H1 (cell line): ENCODE data around the gene ZSCAN16. TPM values are rescaled to one million over a fixed set of nuclear protein-coding genes. Genes with fewer than 3 reads are reported as not detected.

Source experiments
- RBBP5 ChIP-seq: IDR thresholded peaks from 2 replicates; pipeline ENCODE4 v1.7.1; 2012; ENCODE audit warnings: low read depth, mild to moderate bottlenecking, inconsistent platforms, low read length, moderate library complexity, borderline replicate concordance
- TAF1 ChIP-seq: IDR thresholded peaks from 2 replicates; pipeline ENCODE4 v1.6.1; 2011; ENCODE audit warnings: mild to moderate bottlenecking, low read depth, low read length
- polyA plus RNA-seq, 7 experiments: library from polyadenylated mRNA; depleted of rRNA in 3 of 7; stranded (reverse) in 5 of 7; unstranded in 2 of 7; fragments of >200 nt in 5 of 7; fragments of 200-250 nt in 2 of 7; gene quantifications; 1 replicate in 5 of 7; 2 replicates in 1 of 7; 4 replicates in 1 of 7; pipeline versions ENCODE4 v1.2.1 to v1.2.3, GENCODE V29; 2011 to 2013; ENCODE audit warnings: missing spikeins in 2 of 7, mixed read lengths in 2 of 7
- total RNA-seq: library from RNA; stranded (reverse); fragmentation: NEBNext Ultra II Directional; extraction: Animal tissue kit (Norgen Biotek cat#: 25700); gene quantifications from 2 replicates; pipeline ENCODE4 v1.2.1, GENCODE V29; 2021
- TF ChIP-seq, protein P1 (sequence below): fragments of 300-600 bp; sonication (generic); IDR thresholded peaks from 2 replicates; pipeline ENCODE4 v1.7.1; 2012; ENCODE audit warnings: low read length, moderate library complexity, mild to moderate bottlenecking, inconsistent platforms; ENCODE audit not compliant: insufficient replicate concordance

ZSCAN16 gene
- total and polyA plus RNA-seq, 2 of the 8 experiments (the other 6 are each of a cell fraction or from before 2014, with no cell fraction given): 3.6 to 9.4 TPM

- TF ChIP-seq, protein P1, sequence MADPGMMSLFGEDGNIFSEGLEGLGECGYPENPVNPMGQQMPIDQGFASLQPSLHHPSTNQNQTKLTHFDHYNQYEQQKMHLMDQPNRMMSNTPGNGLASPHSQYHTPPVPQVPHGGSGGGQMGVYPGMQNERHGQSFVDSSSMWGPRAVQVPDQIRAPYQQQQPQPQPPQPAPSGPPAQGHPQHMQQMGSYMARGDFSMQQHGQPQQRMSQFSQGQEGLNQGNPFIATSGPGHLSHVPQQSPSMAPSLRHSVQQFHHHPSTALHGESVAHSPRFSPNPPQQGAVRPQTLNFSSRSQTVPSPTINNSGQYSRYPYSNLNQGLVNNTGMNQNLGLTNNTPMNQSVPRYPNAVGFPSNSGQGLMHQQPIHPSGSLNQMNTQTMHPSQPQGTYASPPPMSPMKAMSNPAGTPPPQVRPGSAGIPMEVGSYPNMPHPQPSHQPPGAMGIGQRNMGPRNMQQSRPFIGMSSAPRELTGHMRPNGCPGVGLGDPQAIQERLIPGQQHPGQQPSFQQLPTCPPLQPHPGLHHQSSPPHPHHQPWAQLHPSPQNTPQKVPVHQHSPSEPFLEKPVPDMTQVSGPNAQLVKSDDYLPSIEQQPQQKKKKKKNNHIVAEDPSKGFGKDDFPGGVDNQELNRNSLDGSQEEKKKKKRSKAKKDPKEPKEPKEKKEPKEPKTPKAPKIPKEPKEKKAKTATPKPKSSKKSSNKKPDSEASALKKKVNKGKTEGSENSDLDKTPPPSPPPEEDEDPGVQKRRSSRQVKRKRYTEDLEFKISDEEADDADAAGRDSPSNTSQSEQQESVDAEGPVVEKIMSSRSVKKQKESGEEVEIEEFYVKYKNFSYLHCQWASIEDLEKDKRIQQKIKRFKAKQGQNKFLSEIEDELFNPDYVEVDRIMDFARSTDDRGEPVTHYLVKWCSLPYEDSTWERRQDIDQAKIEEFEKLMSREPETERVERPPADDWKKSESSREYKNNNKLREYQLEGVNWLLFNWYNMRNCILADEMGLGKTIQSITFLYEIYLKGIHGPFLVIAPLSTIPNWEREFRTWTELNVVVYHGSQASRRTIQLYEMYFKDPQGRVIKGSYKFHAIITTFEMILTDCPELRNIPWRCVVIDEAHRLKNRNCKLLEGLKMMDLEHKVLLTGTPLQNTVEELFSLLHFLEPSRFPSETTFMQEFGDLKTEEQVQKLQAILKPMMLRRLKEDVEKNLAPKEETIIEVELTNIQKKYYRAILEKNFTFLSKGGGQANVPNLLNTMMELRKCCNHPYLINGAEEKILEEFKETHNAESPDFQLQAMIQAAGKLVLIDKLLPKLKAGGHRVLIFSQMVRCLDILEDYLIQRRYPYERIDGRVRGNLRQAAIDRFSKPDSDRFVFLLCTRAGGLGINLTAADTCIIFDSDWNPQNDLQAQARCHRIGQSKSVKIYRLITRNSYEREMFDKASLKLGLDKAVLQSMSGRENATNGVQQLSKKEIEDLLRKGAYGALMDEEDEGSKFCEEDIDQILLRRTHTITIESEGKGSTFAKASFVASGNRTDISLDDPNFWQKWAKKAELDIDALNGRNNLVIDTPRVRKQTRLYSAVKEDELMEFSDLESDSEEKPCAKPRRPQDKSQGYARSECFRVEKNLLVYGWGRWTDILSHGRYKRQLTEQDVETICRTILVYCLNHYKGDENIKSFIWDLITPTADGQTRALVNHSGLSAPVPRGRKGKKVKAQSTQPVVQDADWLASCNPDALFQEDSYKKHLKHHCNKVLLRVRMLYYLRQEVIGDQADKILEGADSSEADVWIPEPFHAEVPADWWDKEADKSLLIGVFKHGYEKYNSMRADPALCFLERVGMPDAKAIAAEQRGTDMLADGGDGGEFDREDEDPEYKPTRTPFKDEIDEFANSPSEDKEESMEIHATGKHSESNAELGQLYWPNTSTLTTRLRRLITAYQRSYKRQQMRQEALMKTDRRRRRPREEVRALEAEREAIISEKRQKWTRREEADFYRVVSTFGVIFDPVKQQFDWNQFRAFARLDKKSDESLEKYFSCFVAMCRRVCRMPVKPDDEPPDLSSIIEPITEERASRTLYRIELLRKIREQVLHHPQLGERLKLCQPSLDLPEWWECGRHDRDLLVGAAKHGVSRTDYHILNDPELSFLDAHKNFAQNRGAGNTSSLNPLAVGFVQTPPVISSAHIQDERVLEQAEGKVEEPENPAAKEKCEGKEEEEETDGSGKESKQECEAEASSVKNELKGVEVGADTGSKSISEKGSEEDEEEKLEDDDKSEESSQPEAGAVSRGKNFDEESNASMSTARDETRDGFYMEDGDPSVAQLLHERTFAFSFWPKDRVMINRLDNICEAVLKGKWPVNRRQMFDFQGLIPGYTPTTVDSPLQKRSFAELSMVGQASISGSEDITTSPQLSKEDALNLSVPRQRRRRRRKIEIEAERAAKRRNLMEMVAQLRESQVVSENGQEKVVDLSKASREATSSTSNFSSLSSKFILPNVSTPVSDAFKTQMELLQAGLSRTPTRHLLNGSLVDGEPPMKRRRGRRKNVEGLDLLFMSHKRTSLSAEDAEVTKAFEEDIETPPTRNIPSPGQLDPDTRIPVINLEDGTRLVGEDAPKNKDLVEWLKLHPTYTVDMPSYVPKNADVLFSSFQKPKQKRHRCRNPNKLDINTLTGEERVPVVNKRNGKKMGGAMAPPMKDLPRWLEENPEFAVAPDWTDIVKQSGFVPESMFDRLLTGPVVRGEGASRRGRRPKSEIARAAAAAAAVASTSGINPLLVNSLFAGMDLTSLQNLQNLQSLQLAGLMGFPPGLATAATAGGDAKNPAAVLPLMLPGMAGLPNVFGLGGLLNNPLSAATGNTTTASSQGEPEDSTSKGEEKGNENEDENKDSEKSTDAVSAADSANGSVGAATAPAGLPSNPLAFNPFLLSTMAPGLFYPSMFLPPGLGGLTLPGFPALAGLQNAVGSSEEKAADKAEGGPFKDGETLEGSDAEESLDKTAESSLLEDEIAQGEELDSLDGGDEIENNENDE: no peak
- TF ChIP-seq TAF1 (no peak), RBBP5 (no peak)
Observed at GRCh38 chr6:28171271-28171670, 46.9 kb downstream of the ZSCAN16 start (continued).
